ENCODE results near the gene CDH4. TPM values are rescaled to one million over a fixed set of nuclear protein-coding genes. Genes with fewer than 3 reads are reported as not detected.

The CDH4 gene
- polyA plus RNA-seq, 1 donor (not counting 4 experiments of a cell fraction or from before 2014, with no cell fraction given), result 2.2 TPM

DNA sequence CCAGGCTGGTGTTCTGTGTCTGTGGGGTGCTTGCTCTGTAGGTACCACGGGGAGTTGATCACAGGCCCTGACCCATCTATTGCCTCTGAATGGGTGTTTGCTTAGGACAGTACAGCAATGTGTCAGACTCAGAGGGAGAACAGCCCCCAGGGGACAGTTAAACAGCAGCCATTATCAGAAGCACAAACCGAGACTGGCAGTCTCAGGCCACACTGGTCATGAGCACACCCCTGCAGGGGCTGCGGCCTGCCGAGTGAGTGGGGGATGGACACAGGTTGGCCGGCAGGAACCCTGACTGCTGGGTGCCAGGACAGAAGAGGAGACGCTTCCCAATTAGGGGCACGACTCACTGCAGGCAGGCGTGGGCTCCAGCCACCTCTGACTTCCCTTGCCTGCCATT, 395.6 kb downstream of the CDH4 start:
- H3K27me3 ChIP-seq (ENCODE audit: control insufficient read depth, extremely low read depth, insufficient read depth, low read length), result peaks cover 8% of the 10 kb centered on the region
- FAIRE-seq, result no peak

DNA sequence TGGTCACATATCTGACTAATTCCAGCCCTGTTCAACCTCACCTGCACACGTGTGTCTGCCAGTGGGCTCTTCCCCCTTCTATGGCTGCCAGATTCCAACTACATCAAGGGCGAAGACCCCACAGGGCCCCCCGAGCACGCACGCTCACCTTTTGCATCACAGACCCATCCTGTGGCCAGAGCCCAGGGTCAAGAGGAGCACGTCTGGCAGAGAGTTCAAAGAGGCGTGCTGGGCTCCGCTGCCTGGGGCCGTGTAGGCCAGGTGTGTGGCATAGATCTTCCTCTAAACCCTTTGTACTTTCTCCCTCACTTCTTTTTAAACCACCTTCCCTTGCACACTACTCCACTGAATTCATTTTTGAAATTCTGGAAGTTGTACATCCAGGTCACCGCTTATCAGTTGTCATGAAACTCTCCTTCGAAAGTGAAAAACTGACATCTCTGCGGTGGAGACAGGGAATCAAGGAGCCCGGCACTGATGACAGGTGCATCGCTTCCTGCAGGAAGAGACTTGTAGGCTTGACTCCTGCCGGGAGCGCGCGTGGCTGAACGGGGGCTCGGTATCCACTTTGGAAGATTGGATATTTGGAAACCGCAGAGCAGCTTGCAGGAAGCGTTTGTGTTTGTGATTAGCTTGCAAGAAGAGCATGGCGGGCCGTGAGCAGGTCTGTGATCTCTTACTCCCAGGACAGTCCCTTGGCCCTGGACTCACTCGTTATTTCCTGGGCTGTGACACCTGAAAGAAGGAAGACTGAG, 397.2 kb downstream of the CDH4 start:
- H3K4me1 ChIP-seq (ENCODE audit: control insufficient read depth, extremely low read depth, insufficient read depth, low read length), result no peaks in the 10 kb centered on the region
- no peaks in the 10 kb centered on the region for H3K79me2 ChIP-seq (ENCODE audit: control insufficient read depth, insufficient read depth, low read length)
- no peaks in the 10 kb centered on the region for H3K9me1 ChIP-seq (ENCODE audit: control insufficient read depth, extremely low read depth, insufficient read depth, low read length)
- H3K9ac ChIP-seq (ENCODE audit: control insufficient read depth, extremely low read depth, insufficient read depth, low read length), result no peak overlapping the region
- no peak for TF ChIP-seq EZH2 (IDR thresholded peaks at IDR 0.05; ENCODE audit: low read length)
- TF ChIP-seq, protein P1, sequence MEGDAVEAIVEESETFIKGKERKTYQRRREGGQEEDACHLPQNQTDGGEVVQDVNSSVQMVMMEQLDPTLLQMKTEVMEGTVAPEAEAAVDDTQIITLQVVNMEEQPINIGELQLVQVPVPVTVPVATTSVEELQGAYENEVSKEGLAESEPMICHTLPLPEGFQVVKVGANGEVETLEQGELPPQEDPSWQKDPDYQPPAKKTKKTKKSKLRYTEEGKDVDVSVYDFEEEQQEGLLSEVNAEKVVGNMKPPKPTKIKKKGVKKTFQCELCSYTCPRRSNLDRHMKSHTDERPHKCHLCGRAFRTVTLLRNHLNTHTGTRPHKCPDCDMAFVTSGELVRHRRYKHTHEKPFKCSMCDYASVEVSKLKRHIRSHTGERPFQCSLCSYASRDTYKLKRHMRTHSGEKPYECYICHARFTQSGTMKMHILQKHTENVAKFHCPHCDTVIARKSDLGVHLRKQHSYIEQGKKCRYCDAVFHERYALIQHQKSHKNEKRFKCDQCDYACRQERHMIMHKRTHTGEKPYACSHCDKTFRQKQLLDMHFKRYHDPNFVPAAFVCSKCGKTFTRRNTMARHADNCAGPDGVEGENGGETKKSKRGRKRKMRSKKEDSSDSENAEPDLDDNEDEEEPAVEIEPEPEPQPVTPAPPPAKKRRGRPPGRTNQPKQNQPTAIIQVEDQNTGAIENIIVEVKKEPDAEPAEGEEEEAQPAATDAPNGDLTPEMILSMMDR (optimal IDR thresholded peaks at IDR 0.05 in 1 of 3, IDR thresholded peaks at IDR 0.05 in 1 of 3, conservative IDR thresholded peaks at IDR 0.05 in 1 of 3; ENCODE audit: extremely low read depth in 1 of 3, insufficient read depth in 2 of 3, low read length in 3 of 3), result no peak
- H3K4me3 ChIP-seq (ENCODE audit: control insufficient read depth in 2 of 3, extremely low read depth in 1 of 3, insufficient read depth in 2 of 3, low read depth in 1 of 3, low read length in 3 of 3), result no peak overlapping the region
- H3K27me3 ChIP-seq (ENCODE audit: control insufficient read depth, extremely low read depth, insufficient read depth, low read length), result peaks cover 8% of the 10 kb centered on the region
- H3K27ac ChIP-seq (ENCODE audit: control insufficient read depth, insufficient read depth, low read length), result no peak overlapping the region
- H3K36me3 ChIP-seq (ENCODE audit: control insufficient read depth in 2 of 2, extremely low read depth in 1 of 2, insufficient read depth in 2 of 2, low read length in 2 of 2), result no peaks in the 10 kb centered on the region
- no peak overlapping the region for H3K4me2 ChIP-seq (ENCODE audit: control insufficient read depth, extremely low read depth, insufficient read depth, low read depth, low read length)
- FAIRE-seq (no peak), DNase-seq (ENCODE audit: low read depth, low spot score) (no peak)
- H3K9me3 ChIP-seq (ENCODE audit: control insufficient read depth, low read depth, low read length), result no peaks in the 10 kb centered on the region
- H2AFZ ChIP-seq (ENCODE audit: control insufficient read depth, low read length), result no peak overlapping the region
- dilution Hi-C loops (cut with MboI; ENCODE audit: extremely low pct_ligation_motif_present, low sequenced_read_pairs), result no loop called here
- peaks cover 5% of the 10 kb centered on the region for H4K20me1 ChIP-seq (ENCODE audit: control insufficient read depth, extremely low read depth, insufficient read depth, low read length)

More for the DNA sequence above, 395.6 kb downstream of the CDH4 start:
- H4K20me1 ChIP-seq (ENCODE audit: control insufficient read depth, extremely low read depth, insufficient read depth, low read length), result peaks cover 8% of the 10 kb centered on the region
- no peak overlapping the region for H3K4me3 ChIP-seq (ENCODE audit: control insufficient read depth in 2 of 3, extremely low read depth in 1 of 3, insufficient read depth in 2 of 3, low read depth in 1 of 3, low read length in 3 of 3)
- H3K79me2 ChIP-seq (ENCODE audit: control insufficient read depth, insufficient read depth, low read length), result no peaks in the 10 kb centered on the region
- no peaks in the 10 kb centered on the region for H3K4me1 ChIP-seq (ENCODE audit: control insufficient read depth, extremely low read depth, insufficient read depth, low read length)
- TF ChIP-seq, protein P1 (optimal IDR thresholded peaks at IDR 0.05 in 1 of 3, IDR thresholded peaks at IDR 0.05 in 1 of 3, conservative IDR thresholded peaks at IDR 0.05 in 1 of 3; ENCODE audit: extremely low read depth in 1 of 3, insufficient read depth in 2 of 3, low read length in 3 of 3), result no peak
- no peak for TF ChIP-seq EZH2 (IDR thresholded peaks at IDR 0.05; ENCODE audit: low read length)
- no peak overlapping the region for H3K4me2 ChIP-seq (ENCODE audit: control insufficient read depth, extremely low read depth, insufficient read depth, low read depth, low read length)
- H3K9me3 ChIP-seq (ENCODE audit: control insufficient read depth, low read depth, low read length), result no peaks in the 10 kb centered on the region
- dilution Hi-C loops (cut with MboI; ENCODE audit: extremely low pct_ligation_motif_present, low sequenced_read_pairs), result no loop called here
- no peak for DNase-seq (ENCODE audit: low read depth, low spot score)
- H3K9me1 ChIP-seq (ENCODE audit: control insufficient read depth, extremely low read depth, insufficient read depth, low read length), result no peaks in the 10 kb centered on the region
- H3K36me3 ChIP-seq (ENCODE audit: control insufficient read depth in 2 of 2, extremely low read depth in 1 of 2, insufficient read depth in 2 of 2, low read length in 2 of 2), result no peaks in the 10 kb centered on the region
- no peak overlapping the region for H3K9ac ChIP-seq (ENCODE audit: control insufficient read depth, extremely low read depth, insufficient read depth, low read length)
- H3K27ac ChIP-seq (ENCODE audit: control insufficient read depth, insufficient read depth, low read length), result no peak overlapping the region
- H2AFZ ChIP-seq (ENCODE audit: control insufficient read depth, low read length), result no peak overlapping the region

Data from keratinocyte (primary cell).